Activated CD8-positive, alpha-beta memory T cell treated with anti-CD3 and anti-CD28 coated beads, Interleukin-2, amount 10 ng/mL, durations not matched to agents 7 days and 5 days (primary cell): Measurements from ENCODE around the gene ARHGAP26. TPM values are rescaled to one million over a fixed set of nuclear protein-coding genes. Genes with fewer than 3 reads are reported as not detected.
A peak's percentile ranks its signal among the peaks of the same experiment; 100 is the strongest.

Experiments
- ATAC-seq: fragments of 150-1000 bp; cut with Tn5 transposase; one replicate; pipeline ENCODE4 v1.10.0; 2021; ENCODE audit warnings: moderate library complexity
- CTCF ChIA-PET: fragments of 350-600 bp; sonication (Branson Sonifier 250); formaldehyde crosslinking; loops from one replicate; lab custom pipeline; 2021; ENCODE audit warnings: antibody characterized with exemption; lab: Charles Lee
- DNase-seq: peaks from one replicate; pipeline ENCODE4 v3.0.0-alpha.2; 2020
- H3K27ac Mint-ChIP-seq: one replicate; pipeline ENCODE4 v1.8.0; 2021; ENCODE audit warnings: mild to moderate bottlenecking, mixed read lengths
- H3K27me3 Mint-ChIP-seq: one replicate; pipeline ENCODE4 v1.8.0; 2021; ENCODE audit warnings: mixed read lengths
- H3K36me3 Mint-ChIP-seq: one replicate; pipeline ENCODE4 v1.8.0; 2021; ENCODE audit warnings: mild to moderate bottlenecking, mixed read lengths
- H3K4me1 Mint-ChIP-seq: one replicate; pipeline ENCODE4 v1.8.0; 2021; ENCODE audit warnings: mixed read lengths
- H3K4me3 Mint-ChIP-seq: one replicate; pipeline ENCODE4 v1.8.0; 2021; ENCODE audit warnings: mild to moderate bottlenecking, moderate library complexity, mixed read lengths
- H3K9me3 Mint-ChIP-seq: one replicate; pipeline ENCODE4 v1.8.0; 2022; ENCODE audit warnings: low read depth, mixed read lengths
- total RNA-seq, 2 experiments: library from RNA; stranded (reverse); gene quantifications; one replicate each; pipeline ENCODE4 v1.2.3, GENCODE V29; 2021

The ARHGAP26 gene
- total RNA-seq, 2 experiments from 2014 or later: 12.6 to 38.9 TPM

GRCh38 chr5:142737179-142737578 is 33.0 kb upstream of the ARHGAP26 start:
- Mint-ChIP-seq H3K9me3 (no peaks in the 10 kb centered on the region), H3K27me3 (peaks cover 4% of the 10 kb centered on the region), H3K36me3 (no peaks in the 10 kb centered on the region), H3K27ac (no peak overlapping the region), H3K4me1 (peaks cover 18% of the 10 kb centered on the region), H3K4me3 (no peak overlapping the region)
- DNase-seq (no peak), ATAC-seq (no peak)
- CTCF ChIA-PET: interaction anchor here (0.6 to 15.0 kb wide), 5 partner anchors 10 to 130 kb away, joined by 3 to 140 read pairs (median 3); no protein-coding TSS in a partner anchor

- Mint-ChIP-seq H3K4me1 (no peaks in the 10 kb centered on the region), H3K27me3 (peaks cover 12% of the 10 kb centered on the region), H3K36me3 (no peaks in the 10 kb centered on the region), H3K4me3 (no peak overlapping the region), H3K27ac (no peak overlapping the region), H3K9me3 (no peaks in the 10 kb centered on the region)
- DNase-seq (no peak), ATAC-seq (no peak)
- CTCF ChIA-PET: interaction anchor here (1.5 to 15.0 kb wide), 7 partner anchors 8 to 148 kb away, joined by 3 to 140 read pairs (median 6); no protein-coding TSS in a partner anchor
Observed at GRCh38 chr5:142740474-142741242, 29.5 kb upstream of the ARHGAP26 start.

- CTCF ChIA-PET: interaction anchor here (1.4 to 15.0 kb wide), 3 partner anchors 28 to 144 kb away, joined by 4 to 140 read pairs (median 10); no protein-coding TSS in a partner anchor
- DNase-seq (no peak), ATAC-seq (no peak)
- no peak overlapping the region for H3K27ac Mint-ChIP-seq
- H3K36me3 Mint-ChIP-seq: no peaks in the 10 kb centered on the region
- no peak overlapping the region for H3K4me3 Mint-ChIP-seq
- peaks cover 3% of the 10 kb centered on the region for H3K4me1 Mint-ChIP-seq
- peaks cover 13% of the 10 kb centered on the region for H3K27me3 Mint-ChIP-seq
- H3K9me3 Mint-ChIP-seq: no peaks in the 10 kb centered on the region
Observed at GRCh38 chr5:142743592-142744441, 26.4 kb upstream of the ARHGAP26 start.

- no peak overlapping the region for H3K27ac Mint-ChIP-seq
- DNase-seq (no peak), ATAC-seq (no peak)
- peaks cover 13% of the 10 kb centered on the region for H3K4me1 Mint-ChIP-seq
- no peak overlapping the region for H3K4me3 Mint-ChIP-seq
- no peaks in the 10 kb centered on the region for H3K36me3 Mint-ChIP-seq
- H3K27me3 Mint-ChIP-seq: peaks cover 11% of the 10 kb centered on the region
- no peaks in the 10 kb centered on the region for H3K9me3 Mint-ChIP-seq
- CTCF ChIA-PET: interaction anchor here (0.6 to 15.0 kb wide), 7 partner anchors 10 to 143 kb away, joined by 3 to 140 read pairs (median 6); no protein-coding TSS in a partner anchor
Observed at GRCh38 chr5:142745268-142745667, 24.9 kb upstream of the ARHGAP26 start.

GRCh38 chr5:142746532-142747433 is 23.4 kb upstream of the ARHGAP26 start:
- no peak for DNase-seq
- Mint-ChIP-seq H3K9me3 (no peaks in the 10 kb centered on the region), H3K4me3 (no peak overlapping the region), H3K4me1 (peaks cover 13% of the 10 kb centered on the region), H3K27me3 (peaks cover 11% of the 10 kb centered on the region), H3K27ac (no peak overlapping the region), H3K36me3 (no peaks in the 10 kb centered on the region)
- ATAC-seq: no peak
- CTCF ChIA-PET: interaction anchor here (1.4 to 15.0 kb wide), 12 partner anchors 9 to 141 kb away, joined by 3 to 140 read pairs (median 28); partner anchors contain the start of gene ARHGAP26

- Mint-ChIP-seq H3K27ac (no peak overlapping the region), H3K4me1 (peaks cover 13% of the 10 kb centered on the region), H3K36me3 (no peaks in the 10 kb centered on the region), H3K27me3 (peaks cover 11% of the 10 kb centered on the region), H3K4me3 (no peak overlapping the region), H3K9me3 (no peaks in the 10 kb centered on the region)
- ATAC-seq: no peak
- no peak for DNase-seq
- CTCF ChIA-PET: interaction anchor here (0.6 to 15.0 kb wide), 26 partner anchors 8 to 190 kb away, joined by 3 to 140 read pairs (median 6); partner anchors contain the start of gene ARHGAP26
Observed at GRCh38 chr5:142748132-142748531, 22.0 kb upstream of the ARHGAP26 start.

- Mint-ChIP-seq H3K27ac (no peak overlapping the region), H3K27me3 (peaks cover 11% of the 10 kb centered on the region), H3K36me3 (no peaks in the 10 kb centered on the region), H3K4me3 (no peak overlapping the region), H3K4me1 (peaks cover 13% of the 10 kb centered on the region), H3K9me3 (no peaks in the 10 kb centered on the region)
- ATAC-seq (peak; percentile 74), DNase-seq (peak; percentile 70)
- CTCF ChIA-PET: interaction anchor here (0.6 to 15.0 kb wide), 33 partner anchors 9 to 249 kb away, joined by 3 to 140 read pairs (median 5); partner anchors contain the start of gene ARHGAP26
Observed at GRCh38 chr5:142748568-142749249, 21.5 kb upstream of the ARHGAP26 start.

- Mint-ChIP-seq H3K27ac (no peak overlapping the region), H3K4me1 (peaks cover 13% of the 10 kb centered on the region), H3K36me3 (no peaks in the 10 kb centered on the region), H3K9me3 (no peaks in the 10 kb centered on the region), H3K4me3 (no peak overlapping the region), H3K27me3 (peaks cover 11% of the 10 kb centered on the region)
- CTCF ChIA-PET: interaction anchor here (0.7 to 15.0 kb wide), 21 partner anchors 9 to 249 kb away, joined by 3 to 140 read pairs (median 7); partner anchors contain the start of gene ARHGAP26
- DNase-seq: no peak
- peak; percentile 66 for ATAC-seq
Observed at GRCh38 chr5:142749321-142749720, 20.9 kb upstream of the ARHGAP26 start.

GRCh38 chr5:142753116-142753631 is 17.0 kb upstream of the ARHGAP26 start:
- no peak for ATAC-seq
- H3K27ac Mint-ChIP-seq: no peak overlapping the region

GRCh38 chr5:142754031-142754430 is 16.1 kb upstream of the ARHGAP26 start:
- CTCF ChIA-PET: interaction anchor here (0.9 to 3.9 kb wide), 14 partner anchors 12 to 133 kb away, joined by 3 to 25 read pairs (median 5); partner anchors contain the start of gene ARHGAP26
- Mint-ChIP-seq H3K9me3 (no peaks in the 10 kb centered on the region), H3K4me3 (no peak overlapping the region), H3K27ac (no peak overlapping the region), H3K36me3 (no peaks in the 10 kb centered on the region), H3K27me3 (no peaks in the 10 kb centered on the region), H3K4me1 (peaks cover 23% of the 10 kb centered on the region)
- no peak for DNase-seq
- no peak for ATAC-seq

More at GRCh38 chr5:142753116-142753631, 17.0 kb upstream of the ARHGAP26 start:
- Mint-ChIP-seq H3K4me3 (no peak overlapping the region), H3K36me3 (no peaks in the 10 kb centered on the region), H3K4me1 (peaks cover 22% of the 10 kb centered on the region), H3K27me3 (no peaks in the 10 kb centered on the region), H3K9me3 (no peaks in the 10 kb centered on the region)
- no peak for DNase-seq
- CTCF ChIA-PET: interaction anchor here (0.9 to 3.9 kb wide), 13 partner anchors 12 to 134 kb away, joined by 3 to 25 read pairs (median 5); partner anchors contain the start of gene ARHGAP26

GRCh38 chr5:142756576-142756975 is 13.6 kb upstream of the ARHGAP26 start:
- CTCF ChIA-PET: interaction anchor here (1.5 to 3.9 kb wide), 2 partner anchors 57 to 131 kb away, joined by 3 to 25 read pairs; no protein-coding TSS in a partner anchor
- no peak overlapping the region for H3K27ac Mint-ChIP-seq
- no peaks in the 10 kb centered on the region for H3K27me3 Mint-ChIP-seq
- ATAC-seq: no peak
- no peak for DNase-seq
- no peak overlapping the region for H3K4me3 Mint-ChIP-seq
- H3K9me3 Mint-ChIP-seq: no peaks in the 10 kb centered on the region
- H3K4me1 Mint-ChIP-seq: peaks cover 14% of the 10 kb centered on the region
- no peaks in the 10 kb centered on the region for H3K36me3 Mint-ChIP-seq
